Heart right ventricle (tissue), 16 donors: ENCODE measurements around the gene SMYD2. TPM values are rescaled to one million over a fixed set of nuclear protein-coding genes. Genes with fewer than 3 reads are reported as not detected.
A peak's percentile ranks its signal among the peaks of the same experiment; 100 is the strongest.

Source experiments
- ATAC-seq, 8 donors: fragments of 200-7000 bp; cut with Tn5 transposase; one replicate each; pipeline ENCODE4 v1.9.1; 2020; ENCODE audit warnings: mild to moderate bottlenecking in 8 of 8, moderate library complexity in 8 of 8, moderate number of reproducible peaks in 1 of 8
- DNase-seq, 2 donors: peaks; one replicate each; pipeline ENCODE4 v3.0.0-alpha.2; 2020
- H3K27ac ChIP-seq, 10 donors: fragments of 200-600 bp; sonication (generic) in 2 of 10; one replicate each; pipeline versions ENCODE4 v1.5.0 to v1.8.0; 2020 to 2022; ENCODE audit warnings: mild to moderate bottlenecking in 3 of 10
- H3K27me3 ChIP-seq, 7 donors: fragments of 200-600 bp; one replicate each; pipeline ENCODE4 v1.8.0; 2021 to 2022; ENCODE audit warnings: mild to moderate bottlenecking in 2 of 7
- H3K36me3 ChIP-seq, 9 donors: fragments of 200-600 bp; sonication (generic) in 1 of 9; one replicate each; pipeline versions ENCODE4 v1.5.0 to v1.8.0; 2020 to 2022; ENCODE audit warnings: mild to moderate bottlenecking in 2 of 9
- H3K4me1 ChIP-seq, 9 donors: fragments of 200-600 bp; sonication (generic) in 1 of 9; one replicate each; pipeline versions ENCODE4 v1.5.0 to v1.8.0; 2020 to 2022; ENCODE audit warnings: mild to moderate bottlenecking in 4 of 9
- H3K4me3 ChIP-seq, 10 donors: fragments of 200-600 bp; sonication (generic) in 2 of 10; one replicate each; pipeline versions ENCODE4 v1.5.0 to v1.8.0; 2020 to 2022; ENCODE audit warnings: mild to moderate bottlenecking in 7 of 10, moderate library complexity in 2 of 10
- H3K9me3 ChIP-seq, 11 donors: fragments of 200-600 bp in 10 of 11; sonication (generic) in 2 of 11; one replicate each; pipeline versions ENCODE4 v1.5.0 to v1.8.0; 2013 to 2022; ENCODE audit warnings: mild to moderate bottlenecking in 2 of 11, control low read depth in 1 of 11, moderate library complexity in 1 of 11
- CTCF ChIP-seq, 9 donors: fragments of 200-600 bp; sonication (generic) in 2 of 9; IDR thresholded peaks; one replicate each; pipeline versions ENCODE4 v1.5.0 to v1.8.0; 2021 to 2022; ENCODE audit warnings: antibody characterized with exemption in 9 of 9, mild to moderate bottlenecking in 5 of 9, moderate library complexity in 1 of 9
- WGBS, 2 donors: extraction: QIAGEN DNeasy Blood & Tissue Kit; methylation state at CpG; one replicate each; pipeline ENCODE4 v1.1.7; 2013; ENCODE audit warnings: inconsistent platforms in 1 of 2; 5-methylcytosine and 5-hydroxymethylcytosine counted together
- intact Hi-C, 10 donors: fragments of 100-400 bp; cut with DNase I; formaldehyde crosslinking; loops; one replicate each; pipeline versions ENCODE4 v1.11.1 to v1.14.2; 2022
- polyA plus RNA-seq, 2 donors: library from polyadenylated mRNA; stranded (reverse); fragments of 200-250 nt; gene quantifications; one replicate each; pipeline ENCODE4 v1.2.3, GENCODE V29; 2013
- total RNA-seq, 10 donors: library from RNA; stranded (reverse); fragmentation: NEBNext Ultra II Directional in 3 of 10; extraction: Animal tissue kit (Norgen Biotek cat#: 25700) in 3 of 10; gene quantifications; one replicate each; pipeline versions ENCODE4 v1.2.1 to v1.2.4, GENCODE V29; 2021 to 2023
- donor health status: Arrhythmogenic right ventricular cardiomyopathy.
- donor health status: ischemic (EF 13 %, LVEDD 7.1; RV severe dilation, severe dysfunction).
- donor health status: healthy with polysubstance abuse.
- donor health status: DM: no; HTN: yes; CAD: no.
- donor health status: DM: no; HTN: no; CAD: no.
- donor health status: ischemic (EF 25% LVEDD 6.9; RV normal size, moderate dysfunction).
- donor health status: ischemic (EF 25% LVEDD 5.7; RV mildly dilated, moderate dysfunction).
- donor health status: healthy.
- donor health status: DM: yes; HTN: yes; CAD: no.
- donor health status: Ischemic cardiomyopathy.
- donor health status: ischemic (EF 35%, LVEDD 5.7; RV mildly dilated, moderate dysfunction).
- donor health status: nonischemic (EF 11% LVEDD 7.7; RV severe dilation, severe dysfunction).
- donor health status: DM: yes; HTN: yes; CAD: no.
- donor health status: PGD.
- donor health status: ischemic (EF 29% LVEDD 5.4; RV normal size, mild dysfunction).
- donor health status: nonischemic (EF 23%, LVEDD 6.1; RV moderate dilation, normal function).

The SMYD2 gene
- total and polyA plus RNA-seq, 12 donors = 97.3 to 438 (median 292) TPM

DNA sequence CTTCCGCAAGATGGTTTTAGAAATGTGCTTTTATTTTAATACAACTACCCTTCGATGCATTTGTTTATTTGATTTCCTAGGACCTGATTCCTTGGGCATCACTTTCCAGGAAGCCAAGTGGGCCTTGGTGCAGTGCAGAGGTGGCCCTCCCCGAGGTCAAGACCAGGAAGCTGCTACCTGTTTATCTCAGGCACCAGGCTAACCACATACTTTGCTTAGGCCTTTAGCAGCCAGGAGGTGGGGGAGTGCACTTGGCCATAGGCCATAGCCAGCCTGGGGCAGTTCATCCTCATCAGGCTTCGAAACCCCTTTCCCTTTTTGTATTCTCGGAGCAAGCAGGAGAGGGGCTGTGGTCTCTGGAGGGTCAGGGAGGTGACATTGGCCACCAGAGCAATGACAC is 45.4 kb downstream of the SMYD2 start:
- H3K9me3 ChIP-seq = no peaks in the 10 kb centered on the region
- no peak for DNase-seq
- WGBS, 2 donors = 77 to 80% methylated on average over 5 of the region's 5 CpGs
- TF ChIP-seq CTCF (IDR thresholded peaks at IDR 0.05) = no peak
- H3K27ac ChIP-seq = peak overlapping the region in 9 of 10 donors; percentile 49 to 86 (median 62)
- no peak overlapping the region for H3K4me3 ChIP-seq
- no peak for ATAC-seq
- intact Hi-C loops = loop anchor here in 7 of 10 donors (2.0 to 5.0 kb wide), 6 partner anchors 44 to 114 kb away; partner anchors contain the start of gene SMYD2 (in 1 of the 7)
- no peaks in the 10 kb centered on the region for H3K27me3 ChIP-seq
- peaks cover 2 to 44% (median 20%) of the 10 kb centered on the region in 9 donors for H3K4me1 ChIP-seq
- H3K36me3 ChIP-seq = peaks cover 0 to 88% (median 34%) of the 10 kb centered on the region in 9 donors

DNA sequence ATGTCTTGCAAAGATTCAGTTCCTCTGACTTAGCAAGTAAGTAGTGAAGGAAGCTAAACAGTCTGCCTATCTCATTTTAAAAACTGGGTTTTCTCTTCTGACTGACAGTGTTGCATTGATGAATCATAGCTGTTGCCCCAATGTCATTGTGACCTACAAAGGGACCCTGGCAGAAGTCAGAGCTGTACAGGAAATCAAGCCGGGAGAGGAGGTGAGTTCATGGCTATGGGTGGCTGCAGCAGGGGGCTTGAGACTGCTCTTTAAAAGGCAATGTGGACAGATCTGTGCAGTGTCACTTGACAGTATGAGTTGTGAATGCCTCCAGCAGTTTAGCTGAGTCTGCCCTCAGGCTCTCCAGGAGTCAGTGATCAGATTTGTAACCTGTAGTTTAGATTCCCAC is 46.6 kb downstream of the SMYD2 start:
- TF ChIP-seq CTCF (IDR thresholded peaks at IDR 0.05) = no peak
- WGBS, 2 donors = 4 to 8% methylated on average over 1 of the region's 1 CpG
- H3K4me3 ChIP-seq = no peak overlapping the region
- H3K36me3 ChIP-seq = peaks cover 0 to 88% (median 34%) of the 10 kb centered on the region in 9 donors
- peak overlapping the region in 8 of 10 donors; percentile 53 to 86 (median 68) for H3K27ac ChIP-seq
- peak in 6 of 8 donors; percentile 28 to 75 (median 59) for ATAC-seq
- H3K27me3 ChIP-seq = no peaks in the 10 kb centered on the region
- H3K4me1 ChIP-seq = peaks cover 2 to 52% (median 20%) of the 10 kb centered on the region in 9 donors
- peak in 1 of 2 donors; percentile 32 for DNase-seq
- no peaks in the 10 kb centered on the region for H3K9me3 ChIP-seq
- intact Hi-C loops = loop anchor here in 8 of 10 donors (1.0 to 5.0 kb wide), 8 partner anchors 45 to 115 kb away; partner anchors contain the start of gene SMYD2 (in 1 of the 8)

GRCh38 chr1:214328770-214329469 is 48.0 kb downstream of the SMYD2 start:
- intact Hi-C loops = loop anchor here in 9 of 10 donors (1.0 to 5.0 kb wide), 10 partner anchors 47 to 117 kb away; partner anchors contain the start of gene SMYD2 (in 1 of the 9)
- H3K4me3 ChIP-seq = no peak overlapping the region
- H3K27ac ChIP-seq = peak overlapping the region in 6 of 10 donors; percentile 31 to 86 (median 76)
- peaks cover 6 to 62% (median 27%) of the 10 kb centered on the region in 9 donors for H3K4me1 ChIP-seq
- no peaks in the 10 kb centered on the region for H3K9me3 ChIP-seq
- peak; percentile 83 to 96 (median 92) for TF ChIP-seq CTCF (IDR thresholded peaks at IDR 0.05)
- ATAC-seq = peak; percentile 83 to 91 (median 88)
- no peaks in the 10 kb centered on the region for H3K27me3 ChIP-seq
- DNase-seq = peak; percentile 74 to 83
- H3K36me3 ChIP-seq = peaks cover 0 to 78% (median 30%) of the 10 kb centered on the region in 9 donors
- 55 to 59% methylated on average over 11 of the region's 11 CpGs for WGBS, 2 donors

DNA sequence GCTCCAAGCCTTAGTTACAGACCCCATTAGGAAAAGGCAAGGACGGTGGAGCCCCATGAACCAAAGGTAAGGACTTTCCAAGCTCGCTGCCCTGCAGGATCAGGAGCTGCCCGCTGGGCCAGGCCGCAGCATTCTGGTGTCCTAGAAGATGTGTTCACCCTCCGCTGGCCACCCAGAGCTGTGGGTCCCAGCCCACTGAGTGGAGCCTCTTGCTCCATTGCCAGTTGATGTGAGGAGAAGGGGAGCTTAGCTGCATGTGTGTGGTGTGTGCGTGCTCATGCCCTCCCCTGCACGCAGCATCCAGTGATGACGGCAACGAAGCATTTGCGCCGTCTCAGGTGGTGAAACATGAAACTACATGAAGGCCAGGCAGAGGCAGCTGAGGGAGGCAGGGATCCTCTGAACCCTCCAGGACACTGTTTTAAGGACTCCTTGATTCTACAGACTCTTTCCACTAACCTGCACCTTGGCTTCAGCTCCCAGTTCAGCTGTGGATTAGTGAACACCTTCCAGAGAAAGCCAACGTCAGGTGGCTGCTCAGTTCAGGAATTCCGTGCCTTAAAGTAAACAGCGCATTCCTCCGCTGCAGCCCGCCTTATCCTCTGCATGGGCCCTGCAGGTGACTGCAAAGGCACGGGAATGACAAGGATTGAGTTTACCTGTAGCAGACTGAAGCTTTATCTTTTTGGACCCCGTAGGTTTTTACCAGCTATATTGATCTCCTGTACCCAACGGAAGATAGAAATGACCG is 48.7 kb downstream of the SMYD2 start:
- TF ChIP-seq CTCF (IDR thresholded peaks at IDR 0.05) = no peak
- H3K36me3 ChIP-seq = peaks cover 0 to 79% (median 36%) of the 10 kb centered on the region in 9 donors
- WGBS, 2 donors = 92% methylated on average over 20 of the region's 20 CpGs
- no peak overlapping the region for H3K4me3 ChIP-seq
- intact Hi-C loops = loop anchor here (1.0 to 10.0 kb wide), 16 partner anchors 47 to 258 kb away; partner anchors contain the start of genes PTPN14 (in 2 of the 10) and SMYD2 (in 1 of the 10)
- no peaks in the 10 kb centered on the region for H3K9me3 ChIP-seq
- no peak for DNase-seq
- H3K4me1 ChIP-seq = peaks cover 6 to 62% (median 27%) of the 10 kb centered on the region in 9 donors
- H3K27me3 ChIP-seq = no peaks in the 10 kb centered on the region
- peak in 1 of 8 donors; percentile 13 for ATAC-seq
- peak overlapping the region in 5 of 10 donors; percentile 31 to 86 (median 73) for H3K27ac ChIP-seq
